GM06990 (cell line): ENCODE data around the gene RRH.
"Not testable (repeated sequence)": the region's sequence is repeated elsewhere in the genome, so short reads cannot be mapped to it uniquely, and the experiment has no call there.

Source experiments
- DNase-seq: peaks from one replicate; pipeline ENCODE4 v3.0.0-alpha.2; 2011; ENCODE audit not compliant: insufficient read length; ENCODE audit errors: extremely low read depth
- H3K27me3 ChIP-seq: replicated peaks from 2 replicates; pipeline ENCODE4 v1.6.0; 2011; ENCODE audit warnings: low read length; ENCODE audit not compliant: control insufficient read depth, insufficient read depth
- H3K36me3 ChIP-seq: 2 replicates; pipeline ENCODE4 v1.5.1; 2011; ENCODE audit warnings: low read length; ENCODE audit not compliant: control insufficient read depth, insufficient read depth
- H3K4me3 ChIP-seq: replicated peaks from 2 replicates; pipeline ENCODE4 v1.5.1; 2011; ENCODE audit warnings: low read depth, mild to moderate bottlenecking, control low read depth, low read length
- CTCF ChIP-seq: IDR thresholded peaks from 2 replicates; pipeline ENCODE4 v1.5.1; 2011; ENCODE audit warnings: low read length, control low read depth, mild to moderate bottlenecking, inconsistent platforms; ENCODE audit not compliant: insufficient read depth, poor library complexity, severe bottlenecking

The RRH gene

GRCh38 chr4:109875106-109875505 is 47.3 kb downstream of the RRH start:
- H3K4me3 ChIP-seq = no peak overlapping the region
- no peak for DNase-seq
- H3K27me3 ChIP-seq = peaks cover 2% of the 10 kb centered on the region; the same call in 1 of the 2 replicates
- no peaks in the 10 kb centered on the region for H3K36me3 ChIP-seq
- TF ChIP-seq CTCF = no peak

- peak; percentile 5 for TF ChIP-seq CTCF
These were observed 47.8 kb downstream of the RRH start for GRCh38 chr4:109875553-109875952.

DNA sequence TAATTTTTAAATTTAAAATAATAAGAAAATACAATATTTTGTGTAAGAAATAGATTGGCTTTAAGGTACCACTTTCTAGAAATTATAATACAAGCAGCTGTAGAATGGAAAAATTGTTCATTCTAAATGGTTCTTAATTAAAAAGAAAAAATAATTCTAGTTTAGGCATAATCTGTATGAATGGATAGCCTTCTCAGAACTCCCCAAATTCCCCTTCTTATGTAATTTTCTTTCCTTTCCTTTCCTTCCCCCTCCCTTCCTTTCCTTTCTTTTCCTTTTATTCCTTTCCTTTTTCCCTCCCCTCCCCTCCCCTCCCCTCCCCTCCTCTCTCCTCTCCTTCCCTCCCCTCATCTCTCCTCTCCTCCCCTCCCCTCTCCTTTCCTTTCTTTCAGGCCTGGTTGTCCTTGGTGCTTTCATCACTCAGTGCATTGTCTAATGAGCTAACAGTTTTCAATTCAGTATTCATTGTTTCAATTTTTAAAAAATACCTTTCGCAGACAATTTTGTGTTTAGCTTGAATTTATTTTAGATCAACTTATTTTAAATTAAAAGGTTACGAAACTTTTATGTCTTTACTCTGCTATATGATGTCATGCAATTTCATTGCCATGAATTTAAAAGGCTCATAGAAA is 49.0 kb downstream of the RRH start:
- H3K36me3 ChIP-seq = no peaks in the 10 kb centered on the region
- no peak for DNase-seq

More at GRCh38 chr4:109875553-109875952, 47.8 kb downstream of the RRH start:
- not testable (repeated sequence) for H3K36me3 ChIP-seq, H3K4me3 ChIP-seq, DNase-seq, H3K27me3 ChIP-seq

DNA sequence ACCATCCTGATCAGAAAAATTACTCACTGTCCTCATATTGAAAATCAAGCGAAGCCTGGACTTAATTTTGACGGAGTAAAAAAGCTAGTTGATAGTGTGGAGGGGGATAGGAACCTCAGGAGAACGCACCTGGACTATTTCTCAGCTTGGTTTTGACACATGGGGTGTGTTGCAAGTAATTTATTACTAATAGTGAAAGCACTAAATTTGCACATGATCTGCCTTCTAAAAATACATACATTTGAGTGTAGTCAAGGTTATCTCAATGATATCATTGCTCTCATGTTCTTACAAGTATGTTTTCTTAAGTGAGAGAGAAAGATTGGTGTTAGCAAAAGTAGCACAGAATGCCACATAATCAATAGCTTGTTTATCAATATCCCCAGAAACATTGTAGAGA is 49.6 kb downstream of the RRH start:
- Histone ChIP-seq H3K4me3 (no peak overlapping the region), H3K27me3 (peaks cover 2% of the 10 kb centered on the region; the same call in 1 of the 2 replicates), H3K36me3 (no peaks in the 10 kb centered on the region)
- no peak for TF ChIP-seq CTCF
- DNase-seq = peak; percentile 43

More for the DNA sequence above, 49.0 kb downstream of the RRH start:
- Histone ChIP-seq H3K4me3 (no peak overlapping the region), H3K27me3 (peaks cover 2% of the 10 kb centered on the region; the same call in 1 of the 2 replicates)
- no peak for TF ChIP-seq CTCF

DNA sequence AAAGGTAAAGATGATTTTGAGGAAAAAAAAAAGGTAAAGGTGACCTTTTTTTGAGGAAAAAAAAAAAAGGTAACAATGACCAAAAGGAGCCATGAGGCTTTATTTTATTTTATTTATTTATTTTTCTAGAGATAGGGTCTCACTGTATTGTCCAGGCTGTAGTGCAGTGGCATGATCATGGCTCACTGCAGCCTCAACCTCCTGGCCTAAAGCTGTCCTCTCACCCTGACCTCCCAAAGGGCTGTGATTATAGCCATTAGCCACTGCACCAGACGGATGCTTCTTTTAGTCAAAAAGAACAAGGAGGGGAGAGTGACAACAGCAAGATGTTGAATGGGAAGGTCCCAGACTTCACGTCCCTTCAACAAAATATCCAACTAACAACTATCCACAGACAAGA is 50.6 kb downstream of the RRH start:
- no peak for TF ChIP-seq CTCF
- peaks cover 2% of the 10 kb centered on the region; the same call in 1 of the 2 replicates for H3K27me3 ChIP-seq
- no peak overlapping the region for H3K4me3 ChIP-seq
- no peak for DNase-seq
- no peaks in the 10 kb centered on the region for H3K36me3 ChIP-seq
